ENCODE measurements around the gene PHLPP1. TPM values are rescaled to one million over a fixed set of nuclear protein-coding genes. Genes with fewer than 3 reads are reported as not detected.

The PHLPP1 gene
- total RNA-seq, 1 donor from 2014 or later = 21.2 TPM

- Mint-ChIP-seq H3K4me3 (no peak overlapping the region), H3K27ac (no peak overlapping the region), H3K36me3 (no peaks in the 10 kb centered on the region), H3K9me3 (peaks cover 3% of the 10 kb centered on the region), H3K27me3 (ENCODE audit: low read depth) (no peaks in the 10 kb centered on the region), H3K4me1 (no peaks in the 10 kb centered on the region)
- DNase-seq (ENCODE audit: low spot score in 2 of 2, unreplicated experiment in 2 of 2) = no peak
- TF ChIP-seq CTCF (IDR thresholded peaks at IDR 0.05; ENCODE audit: unreplicated experiment) = no peak
Measured at GRCh38 chr18:63002305-63002704, 287.0 kb downstream of the PHLPP1 start.

GRCh38 chr18:63002803-63003445, 287.6 kb downstream of the PHLPP1 start:
- DNase-seq (ENCODE audit: low spot score in 2 of 2, unreplicated experiment in 2 of 2) = no peak
- no peak overlapping the region for H3K27ac Mint-ChIP-seq

GRCh38 chr18:63003899-63004298, 288.6 kb downstream of the PHLPP1 start:
- no peak for DNase-seq (ENCODE audit: low spot score in 2 of 2, unreplicated experiment in 2 of 2)
- no peak for TF ChIP-seq CTCF (IDR thresholded peaks at IDR 0.05; ENCODE audit: unreplicated experiment)
- no peaks in the 10 kb centered on the region for H3K36me3 Mint-ChIP-seq
- H3K27me3 Mint-ChIP-seq (ENCODE audit: low read depth) = no peaks in the 10 kb centered on the region
- H3K27ac Mint-ChIP-seq = no peak overlapping the region
- no peak overlapping the region for H3K4me3 Mint-ChIP-seq
- H3K4me1 Mint-ChIP-seq = no peaks in the 10 kb centered on the region
- H3K9me3 Mint-ChIP-seq = peaks cover 3% of the 10 kb centered on the region

More at GRCh38 chr18:63002803-63003445, 287.6 kb downstream of the PHLPP1 start:
- Mint-ChIP-seq H3K9me3 (peaks cover 3% of the 10 kb centered on the region), H3K27me3 (ENCODE audit: low read depth) (no peaks in the 10 kb centered on the region), H3K4me1 (no peaks in the 10 kb centered on the region), H3K4me3 (no peak overlapping the region), H3K36me3 (no peaks in the 10 kb centered on the region)
- no peak for TF ChIP-seq CTCF (IDR thresholded peaks at IDR 0.05; ENCODE audit: unreplicated experiment)

GRCh38 chr18:63004466-63005089, 289.2 kb downstream of the PHLPP1 start:
- Mint-ChIP-seq H3K27me3 (ENCODE audit: low read depth) (no peaks in the 10 kb centered on the region), H3K36me3 (no peaks in the 10 kb centered on the region), H3K9me3 (peaks cover 3% of the 10 kb centered on the region), H3K27ac (no peak overlapping the region), H3K4me3 (no peak overlapping the region), H3K4me1 (no peaks in the 10 kb centered on the region)
- no peak for DNase-seq (ENCODE audit: low spot score in 2 of 2, unreplicated experiment in 2 of 2)
- no peak for TF ChIP-seq CTCF (IDR thresholded peaks at IDR 0.05; ENCODE audit: unreplicated experiment)

- Mint-ChIP-seq H3K4me1 (no peaks in the 10 kb centered on the region), H3K4me3 (no peak overlapping the region), H3K9me3 (peaks cover 3% of the 10 kb centered on the region), H3K27ac (no peak overlapping the region), H3K27me3 (ENCODE audit: low read depth) (no peaks in the 10 kb centered on the region), H3K36me3 (no peaks in the 10 kb centered on the region)
- no peak for TF ChIP-seq CTCF (IDR thresholded peaks at IDR 0.05; ENCODE audit: unreplicated experiment)
- DNase-seq (ENCODE audit: low spot score in 2 of 2, unreplicated experiment in 2 of 2) = no peak
Measured at GRCh38 chr18:63005306-63005705, 290.0 kb downstream of the PHLPP1 start.

All from mesothelial cell of epicardium (in vitro differentiated cells).